Activated T-helper 9 cell treated with anti-CD3 and anti-CD28 coated beads, Interleukin-2, amount 50 U/mL, for 16 hours (primary cell): ENCODE results near the gene NFAM1.

Experiments
- DNase-seq: peaks from one replicate; pipeline ENCODE4 v3.0.0-alpha.2; 2020; ENCODE audit warnings: low read depth

NFAM1 gene

DNA sequence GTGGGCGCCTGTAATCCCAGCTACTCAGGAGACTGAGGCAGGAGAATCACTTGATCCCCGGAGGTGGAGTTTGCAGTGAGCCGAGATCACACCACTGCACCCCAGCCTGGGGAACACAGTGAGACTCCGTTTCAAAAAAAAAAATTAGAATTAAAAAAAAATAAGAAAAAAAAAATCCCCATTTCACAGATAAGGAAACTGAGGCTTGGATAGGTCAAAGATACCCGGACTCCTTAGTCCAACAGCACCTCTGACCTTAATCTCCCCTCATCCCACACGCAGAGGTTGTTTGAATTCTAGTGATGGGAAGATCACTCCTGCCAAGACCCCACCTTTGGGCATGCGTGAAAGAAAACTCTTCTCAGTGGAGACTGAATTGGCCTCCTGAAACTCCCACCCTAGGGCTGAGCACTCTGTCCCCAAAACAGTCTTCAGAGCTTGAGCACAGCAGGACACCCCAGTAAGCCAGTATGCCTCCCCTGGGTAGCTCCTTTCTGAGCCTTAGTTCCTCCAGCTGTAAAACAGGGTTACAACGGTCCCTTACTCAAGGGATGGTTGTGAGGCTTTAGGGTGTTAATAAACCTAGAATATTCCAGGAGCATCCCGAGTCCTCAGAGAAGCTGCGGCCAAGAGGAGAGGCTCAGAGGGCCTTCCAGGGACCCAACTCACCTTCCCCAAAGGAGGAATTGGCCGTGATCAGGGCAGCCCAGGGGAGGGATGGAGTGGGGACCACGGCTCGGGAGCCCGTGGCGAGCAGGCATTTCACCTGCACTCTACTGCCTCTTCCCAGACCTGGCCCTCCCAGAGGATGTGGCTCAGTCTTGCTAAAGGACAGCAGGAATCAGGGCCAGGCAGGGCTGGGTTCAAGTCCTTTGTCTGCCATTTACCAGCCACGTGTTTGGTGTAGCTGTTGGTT, 73.3 kb downstream of the NFAM1 start:
- DNase-seq, result no peak

- no peak for DNase-seq
Measured at GRCh38 chr22:42357634-42358296, 74.4 kb downstream of the NFAM1 start.

DNA sequence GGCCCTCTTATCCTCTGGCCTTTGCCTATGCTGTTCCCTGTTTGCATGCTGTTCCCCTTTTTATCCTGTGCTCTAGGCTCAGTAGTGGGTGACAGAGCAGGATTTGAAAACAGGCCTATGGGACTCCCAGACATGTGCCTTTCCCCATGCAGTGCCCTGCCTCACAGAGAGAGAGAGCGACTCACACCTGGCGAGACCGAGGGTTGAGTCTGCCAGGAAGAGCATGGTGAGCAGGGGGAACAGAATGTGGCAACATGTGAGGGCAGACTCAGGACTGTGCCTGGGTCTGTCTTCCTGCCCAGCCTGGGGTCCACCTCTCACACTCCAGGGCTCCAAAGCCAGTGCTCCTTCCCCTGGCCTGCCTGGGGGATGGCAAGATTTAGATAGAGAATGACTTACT, 75.0 kb downstream of the NFAM1 start:
- DNase-seq, result no peak

DNA sequence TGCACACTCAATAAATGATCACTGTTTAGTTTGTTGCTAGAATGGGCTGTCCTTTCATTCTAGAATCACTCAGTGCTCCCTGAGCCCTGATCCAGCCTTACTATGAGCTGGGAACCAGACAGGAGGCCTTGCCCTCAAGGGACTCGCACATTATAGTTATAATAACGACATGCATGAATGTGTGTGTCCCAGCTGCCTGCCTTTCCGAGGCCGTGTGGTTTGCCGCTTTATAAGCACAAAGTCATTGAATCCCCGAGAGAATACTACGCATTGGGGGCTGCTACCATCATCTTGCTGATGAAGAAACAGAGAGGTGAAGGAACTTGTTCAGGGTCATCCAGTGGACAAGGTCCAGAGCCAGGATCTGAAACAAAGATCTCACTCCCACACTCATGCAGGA, 75.7 kb downstream of the NFAM1 start:
- DNase-seq, result no peak

DNA sequence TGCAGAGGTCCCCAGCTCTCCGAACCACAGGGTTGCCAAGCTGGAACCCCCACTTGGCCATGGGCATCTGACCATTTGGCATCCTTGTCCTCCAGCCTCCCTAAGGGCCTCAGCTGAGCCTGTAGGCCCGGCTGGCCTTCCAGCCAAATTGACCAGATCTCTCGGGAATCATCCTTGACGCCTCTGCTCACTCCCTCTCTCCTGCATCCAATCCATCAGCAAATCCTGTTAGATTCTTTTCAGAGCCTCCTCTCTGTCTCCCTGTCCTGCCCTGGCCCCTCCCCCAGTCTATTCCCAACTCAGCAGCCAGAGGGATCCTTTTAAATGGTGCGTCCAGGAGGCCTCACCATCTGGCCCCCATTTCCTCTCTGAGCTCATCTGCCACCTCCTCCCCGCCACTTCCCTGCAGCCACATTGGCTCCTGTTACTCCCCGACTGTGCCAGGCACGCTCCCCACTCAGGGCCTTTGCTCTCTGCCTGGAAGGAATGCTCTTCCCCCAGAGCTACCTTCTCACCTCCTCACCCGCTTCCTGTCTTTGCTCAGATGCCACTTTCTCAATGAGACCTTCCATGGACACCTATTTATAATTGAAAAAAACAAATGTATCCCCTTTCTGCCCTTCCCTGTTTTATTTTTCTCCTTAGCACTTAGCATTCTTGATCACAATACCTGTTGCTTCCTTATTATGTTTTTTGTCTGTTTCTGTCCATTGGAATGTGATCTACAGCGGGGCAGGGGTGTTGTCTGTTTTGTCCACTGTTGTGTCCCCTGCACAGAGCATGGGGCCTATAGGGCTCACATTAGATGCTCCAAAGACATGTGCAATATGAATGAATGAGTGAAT, 78.1 kb downstream of the NFAM1 start:
- DNase-seq, result no peak

DNA sequence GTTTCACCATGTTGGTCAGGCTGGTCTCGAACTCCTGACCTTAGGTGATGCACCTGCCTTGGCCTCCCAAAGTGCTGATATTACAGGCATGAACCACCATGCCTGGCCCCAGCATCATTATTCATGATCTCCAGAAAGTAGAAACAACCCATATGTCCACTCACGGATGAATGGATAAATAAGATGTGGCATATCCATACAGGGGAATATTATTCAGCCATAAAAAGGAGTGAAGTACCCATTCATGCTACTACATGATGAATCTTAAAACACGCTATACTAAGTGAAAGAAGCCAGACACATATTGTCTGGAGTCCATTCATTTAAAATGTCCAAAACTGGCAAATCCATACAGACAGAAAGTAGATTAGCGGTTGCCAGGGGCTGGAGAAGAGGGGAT, 81.8 kb downstream of the NFAM1 start:
- no peak for DNase-seq

DNA sequence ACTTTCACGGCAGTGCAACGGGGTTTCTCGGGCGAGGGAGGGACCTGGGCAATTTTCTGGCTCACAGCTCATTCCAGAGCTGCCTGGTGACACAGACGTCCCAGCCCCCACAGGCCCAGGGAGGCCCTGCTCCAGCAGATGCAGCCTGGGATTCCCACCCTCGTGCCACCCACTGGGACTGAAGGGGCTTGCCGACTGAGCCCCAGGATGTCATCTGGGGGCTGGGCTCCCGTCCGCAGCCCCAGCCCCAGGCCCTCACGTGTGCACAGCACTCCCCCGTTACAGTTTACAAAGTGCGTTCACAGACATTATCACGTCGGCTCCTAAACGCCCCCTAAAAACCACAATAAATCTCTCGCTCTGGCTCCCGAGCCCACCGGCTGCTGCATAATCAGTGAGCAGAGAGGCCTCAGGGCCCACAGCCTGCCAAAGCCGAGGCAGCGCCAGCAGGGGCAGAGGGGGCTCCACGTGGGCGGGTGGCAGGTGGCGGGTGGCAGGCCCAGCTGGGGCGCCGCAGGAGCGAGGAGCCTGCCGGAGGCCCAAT, 84.8 kb downstream of the NFAM1 start:
- DNase-seq, result no peak

- no peak for DNase-seq
Measured at GRCh38 chr22:42346722-42347121, 85.5 kb downstream of the NFAM1 start.

- DNase-seq, result no peak
Measured at GRCh38 chr22:42345458-42345857, 86.7 kb downstream of the NFAM1 start.

GRCh38 chr22:42344361-42344905, 87.8 kb downstream of the NFAM1 start:
- no peak for DNase-seq

GRCh38 chr22:42343531-42344081, 88.6 kb downstream of the NFAM1 start:
- no peak for DNase-seq

DNA sequence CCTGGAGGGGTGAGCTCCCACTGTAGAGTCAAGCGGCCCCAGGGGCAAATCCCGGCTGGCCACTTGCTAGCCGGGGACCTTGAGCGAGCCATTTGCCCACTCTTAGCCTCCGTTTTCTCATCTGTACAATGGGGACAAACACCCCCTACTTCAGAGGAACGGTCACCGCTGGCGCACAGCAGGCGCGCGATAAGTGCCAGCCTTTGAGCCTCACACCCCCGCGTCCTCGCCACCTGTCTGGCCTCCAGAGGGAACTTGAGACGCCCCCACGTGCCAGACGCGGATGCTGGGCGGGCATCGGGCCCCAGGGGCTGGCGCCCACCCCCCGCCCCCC, 89.1 kb downstream of the NFAM1 start:
- no peak for DNase-seq

GRCh38 chr22:42342426-42343120, 89.6 kb downstream of the NFAM1 start:
- no peak for DNase-seq

- no peak for DNase-seq
Measured at GRCh38 chr22:42341779-42342178, 90.4 kb downstream of the NFAM1 start.

GRCh38 chr22:42340829-42341383, 91.3 kb downstream of the NFAM1 start:
- DNase-seq, result no peak

GRCh38 chr22:42340150-42340549, 92.1 kb downstream of the NFAM1 start:
- no peak for DNase-seq

DNA sequence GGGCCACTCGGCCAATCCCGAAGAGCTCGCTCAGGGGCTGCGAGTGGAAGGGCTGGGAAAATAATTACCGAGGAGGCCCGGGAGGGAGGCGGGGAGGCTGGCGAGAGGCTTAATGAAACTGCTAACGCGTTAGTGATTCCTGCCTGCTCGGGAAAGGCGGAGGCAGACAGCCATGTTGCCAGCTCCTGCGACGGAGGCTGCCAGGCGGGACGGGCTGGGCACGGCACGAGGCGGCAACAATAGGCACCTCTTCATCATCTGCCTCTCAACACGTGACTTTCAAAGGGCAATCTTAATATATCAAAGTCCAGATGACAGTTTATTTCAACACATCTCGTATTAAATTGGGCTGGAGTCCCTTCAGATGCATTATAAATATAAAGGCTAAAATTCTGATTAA, 93.7 kb downstream of the NFAM1 start:
- DNase-seq, result no peak

DNA sequence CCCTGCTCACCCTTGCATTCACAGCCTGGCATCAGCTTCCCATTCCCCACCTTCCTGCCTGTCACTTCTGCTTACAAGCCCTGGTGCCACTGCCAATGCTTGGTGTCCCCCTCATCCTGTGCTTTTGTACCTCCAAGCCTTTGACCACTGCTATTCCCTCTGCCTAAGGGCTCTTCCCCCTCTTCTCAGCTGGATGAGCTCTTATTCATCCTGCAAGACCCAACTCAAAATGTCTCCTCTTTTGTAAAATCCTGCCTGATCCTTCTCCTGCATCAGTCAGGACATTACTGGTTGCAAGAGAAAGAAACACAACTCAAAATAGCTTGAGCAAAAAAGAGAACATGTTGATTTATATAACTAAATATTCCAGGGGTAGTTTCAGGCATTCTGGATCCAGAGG, 94.8 kb downstream of the NFAM1 start:
- no peak for DNase-seq

GRCh38 chr22:42336527-42337227, 95.5 kb downstream of the NFAM1 start:
- DNase-seq, result no peak

- no peak for DNase-seq
Measured at GRCh38 chr22:42335839-42336378, 96.3 kb downstream of the NFAM1 start.
